ENCODE measurements around the gene NCR3LG1. TPM values are rescaled to one million over a fixed set of nuclear protein-coding genes. Genes with fewer than 3 reads are reported as not detected.

Gene NCR3LG1
- total RNA-seq, 1 experiment from 2014 or later = 1.4 TPM

DNA sequence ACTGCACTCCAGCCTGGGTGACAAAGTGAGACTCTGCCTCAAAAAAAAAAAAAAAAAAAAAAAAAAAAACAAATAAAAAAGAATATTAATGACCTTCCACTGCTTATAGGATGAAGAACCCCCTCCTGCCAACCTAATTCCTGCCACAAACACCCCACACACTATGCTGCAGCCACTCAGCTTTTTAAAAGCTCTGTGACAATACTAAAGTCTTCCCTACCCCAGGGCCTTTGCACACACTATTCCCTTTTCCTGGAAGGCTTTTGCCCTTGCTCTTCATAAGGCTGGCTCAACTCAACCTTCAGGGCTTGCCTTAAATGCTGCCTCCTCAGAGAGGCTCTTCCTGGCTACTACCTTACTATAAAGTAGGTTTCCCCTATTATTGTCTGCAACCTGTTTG, 47.6 kb downstream of the NCR3LG1 start:
- Histone ChIP-seq H3K27me3 (ENCODE audit: insufficient read depth, low read length) (no peaks in the 10 kb centered on the region), H2AFZ (ENCODE audit: low read length) (no peak overlapping the region), H3K56ac (ENCODE audit: insufficient read length, low read depth, low read length) (no peak overlapping the region), H2AK5ac (ENCODE audit: insufficient read length, low read length) (no peak overlapping the region), H3K4me1 (ENCODE audit: insufficient read depth, low read length) (no peaks in the 10 kb centered on the region), H4K5ac (ENCODE audit: insufficient read length, low read depth, low read length) (no peak overlapping the region), H2BK15ac (ENCODE audit: low read depth, low read length) (no peak overlapping the region), H2BK5ac (ENCODE audit: insufficient read length, low read length) (no peak overlapping the region), H3K14ac (ENCODE audit: insufficient read depth, low read length) (no peak overlapping the region), H3K23ac (ENCODE audit: insufficient read length, low read depth, low read length) (no peak overlapping the region), H4K20me1 (ENCODE audit: control insufficient read depth, insufficient read depth, insufficient read length) (no peaks in the 10 kb centered on the region), H3K23me2 (ENCODE audit: insufficient read length, low read depth, low read length, poor library complexity, severe bottlenecking) (no peaks in the 10 kb centered on the region), H3T11ph (ENCODE audit: low read length) (no peak overlapping the region), H3K9me3 (ENCODE audit: control insufficient read depth, low read depth, low read length) (no peaks in the 10 kb centered on the region), H2BK12ac (ENCODE audit: insufficient read length, low read depth, low read length) (no peak overlapping the region), H4K91ac (ENCODE audit: insufficient read length, low read depth, low read length) (no peak overlapping the region), H3K9ac (ENCODE audit: extremely low read depth, insufficient read length, low read length) (no peak overlapping the region), H3K18ac (ENCODE audit: insufficient read length, low read depth, low read length) (no peak overlapping the region), H3K4me2 (ENCODE audit: insufficient read depth, insufficient read length, low read length) (no peak overlapping the region), H3K27ac (ENCODE audit: insufficient read length, low read depth, low read length) (no peak overlapping the region), H3K4ac (ENCODE audit: low read depth, low read length) (no peak overlapping the region), H2BK120ac (ENCODE audit: low read depth, low read length, poor library complexity, severe bottlenecking) (no peak overlapping the region), H2BK20ac (ENCODE audit: low read depth, low read length, poor library complexity, severe bottlenecking) (no peak overlapping the region), H4K8ac (replicated peaks; ENCODE audit: insufficient read length, low read depth, low read length) (no peak overlapping the region), H3K79me1 (ENCODE audit: insufficient read depth, low read depth, low read length, poor library complexity, severe bottlenecking) (no peaks in the 10 kb centered on the region), H3K79me2 (ENCODE audit: insufficient read depth, low read length) (no peaks in the 10 kb centered on the region)
- H3K9me3 Mint-ChIP-seq = no peaks in the 10 kb centered on the region
- H3K4me1 Mint-ChIP-seq = peaks cover 2 to 3% of the 10 kb centered on the region in 2 experiments; a peak in 1 of 4 replicates
- H3K4me3 Mint-ChIP-seq = no peak overlapping the region
- peaks cover under 1% of the 10 kb centered on the region for H3K27me3 Mint-ChIP-seq (ENCODE audit: low read depth)
- TF ChIP-seq, protein P1, sequence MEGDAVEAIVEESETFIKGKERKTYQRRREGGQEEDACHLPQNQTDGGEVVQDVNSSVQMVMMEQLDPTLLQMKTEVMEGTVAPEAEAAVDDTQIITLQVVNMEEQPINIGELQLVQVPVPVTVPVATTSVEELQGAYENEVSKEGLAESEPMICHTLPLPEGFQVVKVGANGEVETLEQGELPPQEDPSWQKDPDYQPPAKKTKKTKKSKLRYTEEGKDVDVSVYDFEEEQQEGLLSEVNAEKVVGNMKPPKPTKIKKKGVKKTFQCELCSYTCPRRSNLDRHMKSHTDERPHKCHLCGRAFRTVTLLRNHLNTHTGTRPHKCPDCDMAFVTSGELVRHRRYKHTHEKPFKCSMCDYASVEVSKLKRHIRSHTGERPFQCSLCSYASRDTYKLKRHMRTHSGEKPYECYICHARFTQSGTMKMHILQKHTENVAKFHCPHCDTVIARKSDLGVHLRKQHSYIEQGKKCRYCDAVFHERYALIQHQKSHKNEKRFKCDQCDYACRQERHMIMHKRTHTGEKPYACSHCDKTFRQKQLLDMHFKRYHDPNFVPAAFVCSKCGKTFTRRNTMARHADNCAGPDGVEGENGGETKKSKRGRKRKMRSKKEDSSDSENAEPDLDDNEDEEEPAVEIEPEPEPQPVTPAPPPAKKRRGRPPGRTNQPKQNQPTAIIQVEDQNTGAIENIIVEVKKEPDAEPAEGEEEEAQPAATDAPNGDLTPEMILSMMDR (conservative IDR thresholded peaks at IDR 0.05) = no peak
- no peak overlapping the region for H3K27ac Mint-ChIP-seq
- H3K36me3 Mint-ChIP-seq (ENCODE audit: insufficient read depth in 1 of 3, low read depth in 3 of 3) = no peaks in the 10 kb centered on the region
- DNase-seq = no peak
